Measurements from ENCODE around the gene GGN.

Gene GGN

DNA sequence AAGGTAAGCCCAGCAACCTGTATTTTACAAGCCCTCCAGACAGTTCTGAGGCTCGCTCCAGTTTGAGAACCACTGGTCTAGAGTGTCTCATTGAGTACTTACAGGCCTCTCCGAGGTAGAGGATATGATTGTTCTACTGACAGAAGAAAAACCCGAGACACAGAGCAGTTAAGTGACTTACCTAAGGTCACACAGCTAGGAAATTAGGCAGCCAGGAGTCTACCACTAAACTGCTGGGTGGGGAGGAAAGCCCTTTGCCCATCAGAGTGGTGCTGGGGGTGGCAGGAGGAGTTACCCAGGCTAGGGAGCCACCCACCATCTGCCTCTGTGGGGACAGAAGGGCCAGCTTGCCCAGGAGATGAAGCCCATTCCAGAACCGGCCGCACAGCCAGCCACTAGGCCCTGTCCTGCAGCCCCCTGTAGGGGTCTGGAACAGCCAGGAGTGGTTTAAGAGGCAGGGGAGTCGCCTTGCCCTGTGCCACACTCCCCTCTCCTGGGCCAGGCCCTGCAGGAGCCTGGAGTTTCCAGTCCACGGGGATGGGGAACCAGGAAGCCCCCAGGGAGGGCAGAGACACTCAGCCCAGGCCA, 37.5 kb upstream of the GGN start:
- no peak for TF ChIP-seq POLR2AphosphoS5 (IDR thresholded peaks at IDR 0.05; ENCODE audit: low read depth, low read length)
- no peak for TF ChIP-seq TAF1 (IDR thresholded peaks at IDR 0.05; ENCODE audit: low read depth, low read length)
- TF ChIP-seq PAX5 (IDR thresholded peaks at IDR 0.05; ENCODE audit: insufficient read depth, low read length, severe bottlenecking) = no peak
- no peak for TF ChIP-seq SPI1 (IDR thresholded peaks at IDR 0.05; ENCODE audit: low read depth, low read length)
- no peak for TF ChIP-seq POU2F2 (IDR thresholded peaks at IDR 0.05; ENCODE audit: low read depth, low read length)
- no peak for TF ChIP-seq POLR2A (IDR thresholded peaks at IDR 0.05; ENCODE audit: low read depth, low read length)
- FAIRE-seq (no peak), DNase-seq (ENCODE audit: insufficient read length, low spot score) (no peak)

DNA sequence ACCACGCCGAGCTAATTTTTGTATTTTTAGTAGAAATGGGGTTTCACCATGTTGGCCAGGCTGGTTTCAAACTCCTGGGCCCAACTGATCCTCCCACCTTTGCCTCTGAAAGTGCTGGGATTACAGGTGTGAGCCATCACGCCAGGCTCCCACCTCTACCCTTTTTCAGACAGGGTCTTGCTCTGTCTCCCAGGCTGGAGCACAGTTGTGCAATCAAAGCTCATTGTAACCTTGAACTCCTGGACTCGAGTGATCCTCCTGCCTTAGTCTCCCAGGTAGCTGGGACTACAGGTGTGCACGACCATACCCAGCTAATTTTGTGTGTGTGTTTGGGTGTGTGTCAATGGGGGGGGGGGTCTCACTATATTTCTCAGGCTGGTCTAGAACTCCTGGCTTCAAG, 36.4 kb upstream of the GGN start:
- FAIRE-seq = no peak
- DNase-seq (ENCODE audit: insufficient read length, low spot score) = no peak
- TF ChIP-seq TAF1 (IDR thresholded peaks at IDR 0.05; ENCODE audit: low read depth, low read length) = no peak
- TF ChIP-seq POU2F2 (IDR thresholded peaks at IDR 0.05; ENCODE audit: low read depth, low read length) = no peak
- TF ChIP-seq SPI1 (IDR thresholded peaks at IDR 0.05; ENCODE audit: low read depth, low read length) = no peak
- TF ChIP-seq POLR2A (IDR thresholded peaks at IDR 0.05; ENCODE audit: low read depth, low read length) = no peak
- no peak for TF ChIP-seq PAX5 (IDR thresholded peaks at IDR 0.05; ENCODE audit: insufficient read depth, low read length, severe bottlenecking)
- TF ChIP-seq POLR2AphosphoS5 (IDR thresholded peaks at IDR 0.05; ENCODE audit: low read depth, low read length) = no peak

DNA sequence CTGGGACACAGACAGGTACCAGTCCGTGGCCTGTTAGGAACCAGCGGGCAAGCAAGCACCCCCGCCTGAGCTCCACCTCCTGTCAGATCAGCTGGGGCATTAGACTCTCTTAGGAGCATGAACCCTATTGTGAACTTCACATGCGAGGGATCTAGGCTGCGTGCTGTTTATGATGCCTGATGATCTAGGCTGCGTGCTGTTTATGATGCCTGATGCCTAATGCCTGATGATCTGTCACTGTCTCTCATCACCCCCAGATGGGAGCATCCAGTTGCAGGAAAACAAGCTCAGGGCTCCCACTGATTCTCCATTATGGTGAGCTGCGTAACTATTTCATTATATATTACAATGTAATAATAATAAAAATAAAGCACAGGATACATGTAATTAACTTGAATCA, 34.6 kb upstream of the GGN start:
- FAIRE-seq (no peak), DNase-seq (ENCODE audit: insufficient read length, low spot score) (no peak)
- TF ChIP-seq POLR2AphosphoS5 (IDR thresholded peaks at IDR 0.05; ENCODE audit: low read depth, low read length) (no peak), PAX5 (IDR thresholded peaks at IDR 0.05; ENCODE audit: insufficient read depth, low read length, severe bottlenecking) (no peak)

DNA sequence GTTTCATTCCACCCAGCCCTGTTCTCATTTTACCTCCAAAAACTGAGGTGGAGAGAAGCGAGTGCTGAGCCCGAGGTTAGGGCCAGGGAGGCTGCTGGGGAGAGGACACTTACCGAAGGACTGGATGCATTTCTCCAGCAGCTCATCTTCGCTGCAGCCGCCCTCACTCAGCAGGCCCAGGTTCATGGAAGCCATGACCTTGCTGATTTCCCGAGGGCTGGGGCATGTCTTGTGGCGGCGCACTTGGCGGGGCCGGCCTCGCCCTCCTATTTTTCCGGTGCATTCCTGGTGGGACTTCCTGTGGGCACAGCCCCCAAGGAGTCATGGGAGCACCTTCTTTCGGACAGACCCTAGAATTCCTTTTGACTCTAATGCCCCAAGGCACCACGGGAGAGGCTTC, 34.0 kb upstream of the GGN start:
- no peak for FAIRE-seq
- DNase-seq (ENCODE audit: insufficient read length, low spot score) = no peak
- TF ChIP-seq POLR2A (IDR thresholded peaks at IDR 0.05; ENCODE audit: low read depth, low read length) = no peak
- no peak for TF ChIP-seq POU2F2 (IDR thresholded peaks at IDR 0.05; ENCODE audit: low read depth, low read length)
- TF ChIP-seq SPI1 (IDR thresholded peaks at IDR 0.05; ENCODE audit: low read depth, low read length) = no peak
- TF ChIP-seq PAX5 (IDR thresholded peaks at IDR 0.05; ENCODE audit: insufficient read depth, low read length, severe bottlenecking) = no peak
- no peak for TF ChIP-seq TAF1 (IDR thresholded peaks at IDR 0.05; ENCODE audit: low read depth, low read length)
- no peak for TF ChIP-seq POLR2AphosphoS5 (IDR thresholded peaks at IDR 0.05; ENCODE audit: low read depth, low read length)

DNA sequence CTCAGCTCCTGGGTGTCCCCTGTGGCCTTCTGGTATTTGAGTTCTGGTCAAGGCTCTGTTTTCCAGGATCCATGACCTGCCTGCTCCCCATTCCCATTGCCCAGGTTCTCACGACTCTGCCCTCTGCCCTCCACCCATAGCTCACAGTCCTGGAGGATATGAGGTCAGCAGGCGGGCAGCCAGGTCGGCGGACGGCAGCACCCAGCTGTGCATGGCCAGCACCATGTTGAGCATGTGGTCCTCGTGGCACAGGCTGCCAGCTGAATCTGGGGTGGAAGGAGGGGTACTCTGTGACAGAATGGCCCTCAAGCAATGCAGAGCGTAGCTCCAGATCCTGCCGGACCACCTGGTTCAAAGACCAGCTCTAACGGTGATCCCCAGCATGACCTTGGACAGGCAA, 33.1 kb upstream of the GGN start:
- DNase-seq (ENCODE audit: insufficient read length, low spot score) = no peak
- TF ChIP-seq PAX5 (IDR thresholded peaks at IDR 0.05; ENCODE audit: insufficient read depth, low read length, severe bottlenecking) = no peak
- no peak for TF ChIP-seq POU2F2 (IDR thresholded peaks at IDR 0.05; ENCODE audit: low read depth, low read length)
- no peak for TF ChIP-seq TAF1 (IDR thresholded peaks at IDR 0.05; ENCODE audit: low read depth, low read length)
- TF ChIP-seq SPI1 (IDR thresholded peaks at IDR 0.05; ENCODE audit: low read depth, low read length) = no peak
- no peak for TF ChIP-seq POLR2AphosphoS5 (IDR thresholded peaks at IDR 0.05; ENCODE audit: low read depth, low read length)
- TF ChIP-seq POLR2A (IDR thresholded peaks at IDR 0.05; ENCODE audit: low read depth, low read length) = no peak
- no peak for FAIRE-seq

DNA sequence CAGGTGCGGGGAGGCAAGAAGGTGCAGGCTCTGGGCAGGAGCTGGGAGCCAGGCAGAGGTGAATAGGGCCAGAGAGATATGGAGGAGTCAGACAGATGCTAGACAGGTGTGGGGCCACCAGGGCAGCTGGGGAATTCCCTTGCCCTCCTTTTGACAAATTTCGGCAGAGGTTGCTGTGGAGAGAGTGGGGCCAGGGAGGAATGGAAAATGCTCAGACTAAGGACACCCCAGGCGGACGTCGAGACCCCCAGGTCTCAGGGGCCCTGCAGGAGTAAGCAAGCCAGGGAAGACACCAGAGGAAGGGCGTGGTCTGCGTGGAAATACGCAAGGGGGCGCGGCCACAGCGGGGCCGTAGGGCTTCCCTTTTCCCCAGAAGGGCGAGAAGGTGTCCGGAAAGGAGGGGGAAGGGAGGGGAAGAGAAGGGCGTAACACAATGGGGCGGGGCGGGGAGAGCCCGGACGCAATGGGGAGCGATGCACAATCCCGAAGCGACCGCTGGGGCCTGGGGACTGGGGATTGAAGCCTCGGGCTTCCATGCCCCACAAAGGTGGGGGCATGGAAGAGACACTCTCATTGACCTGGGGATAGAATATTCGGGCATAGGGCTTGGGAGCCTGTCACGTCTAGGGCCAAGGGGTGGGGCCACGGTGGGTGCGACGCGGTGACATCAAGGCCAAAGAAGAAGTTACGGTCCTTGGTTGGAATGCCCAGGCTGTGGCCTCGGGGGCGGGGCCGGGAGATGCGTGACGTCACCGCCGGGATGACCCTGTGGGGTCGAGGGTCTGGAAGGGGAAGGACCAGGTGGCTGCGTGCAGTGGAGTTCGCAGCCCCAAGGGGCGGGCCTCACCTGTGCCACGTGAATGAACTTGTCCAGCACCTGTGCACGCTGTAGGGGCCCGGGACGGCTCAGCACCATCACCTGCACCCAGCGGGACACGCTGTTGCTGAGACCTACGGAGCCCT, 30.0 kb upstream of the GGN start:
- TF ChIP-seq POU2F2 (IDR thresholded peaks at IDR 0.05; ENCODE audit: low read depth, low read length) (no peak), POLR2AphosphoS5 (IDR thresholded peaks at IDR 0.05; ENCODE audit: low read depth, low read length) (no peak), POLR2A (IDR thresholded peaks at IDR 0.05; ENCODE audit: low read depth, low read length) (no peak), SPI1 (IDR thresholded peaks at IDR 0.05; ENCODE audit: low read depth, low read length) (peak; percentile 26; the same call in 1 of the 2 replicates), PAX5 (IDR thresholded peaks at IDR 0.05; ENCODE audit: insufficient read depth, low read length, severe bottlenecking) (no peak)
- FAIRE-seq = peak; percentile 91
- DNase-seq (ENCODE audit: insufficient read length, low spot score) = peak; percentile 58

DNA sequence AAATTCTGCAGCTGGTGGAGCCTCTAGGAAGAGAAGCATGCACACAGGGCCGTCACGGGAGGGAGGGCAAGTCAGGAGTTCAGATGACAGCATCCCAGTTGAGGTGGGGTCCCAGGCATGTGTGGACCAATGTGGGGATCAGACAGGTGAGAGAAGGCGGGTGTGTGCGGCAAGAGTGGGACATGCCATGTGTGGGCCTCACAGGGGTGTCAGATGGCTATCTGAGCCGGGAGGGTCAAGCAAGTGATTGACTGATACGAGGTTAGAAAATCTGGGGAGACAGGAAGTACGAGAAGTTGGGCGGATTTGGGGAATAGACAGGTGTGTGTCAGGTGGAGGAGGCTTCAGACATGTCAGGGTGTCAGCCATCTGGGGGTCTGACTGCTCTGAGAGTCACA, 29.3 kb upstream of the GGN start:
- no peak for TF ChIP-seq TAF1 (IDR thresholded peaks at IDR 0.05; ENCODE audit: low read depth, low read length)
- TF ChIP-seq POLR2A (IDR thresholded peaks at IDR 0.05; ENCODE audit: low read depth, low read length) = no peak
- TF ChIP-seq SPI1 (IDR thresholded peaks at IDR 0.05; ENCODE audit: low read depth, low read length) = no peak
- TF ChIP-seq POU2F2 (IDR thresholded peaks at IDR 0.05; ENCODE audit: low read depth, low read length) = no peak
- TF ChIP-seq POLR2AphosphoS5 (IDR thresholded peaks at IDR 0.05; ENCODE audit: low read depth, low read length) = no peak
- no peak for TF ChIP-seq PAX5 (IDR thresholded peaks at IDR 0.05; ENCODE audit: insufficient read depth, low read length, severe bottlenecking)
- DNase-seq (ENCODE audit: insufficient read length, low spot score) (no peak), FAIRE-seq (no peak)

DNA sequence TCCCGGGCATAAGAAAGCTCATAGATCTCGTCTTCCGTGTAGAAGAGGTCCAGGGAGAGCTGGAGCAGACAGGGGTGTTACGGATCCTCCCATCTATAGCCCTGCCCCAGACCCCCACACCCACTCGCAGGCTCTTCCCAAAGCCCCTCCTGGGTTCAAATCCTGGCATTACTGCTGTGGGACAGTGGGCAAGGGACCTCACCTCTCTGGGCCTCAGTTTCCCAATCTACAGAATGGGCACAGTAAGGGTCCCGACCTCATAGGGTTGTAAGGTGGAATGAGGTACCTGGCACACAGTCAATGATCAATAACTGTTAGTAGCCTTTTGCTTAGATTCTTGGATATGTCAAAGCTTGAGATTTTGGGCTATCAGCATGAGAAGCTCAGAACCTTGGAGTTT, 25.6 kb upstream of the GGN start:
- no peak for DNase-seq (ENCODE audit: insufficient read length, low spot score)
- TF ChIP-seq PAX5 (IDR thresholded peaks at IDR 0.05; ENCODE audit: insufficient read depth, low read length, severe bottlenecking) (no peak), POU2F2 (IDR thresholded peaks at IDR 0.05; ENCODE audit: low read depth, low read length) (no peak), POLR2AphosphoS5 (IDR thresholded peaks at IDR 0.05; ENCODE audit: low read depth, low read length) (no peak), SPI1 (IDR thresholded peaks at IDR 0.05; ENCODE audit: low read depth, low read length) (no peak), POLR2A (IDR thresholded peaks at IDR 0.05; ENCODE audit: low read depth, low read length) (no peak), TAF1 (IDR thresholded peaks at IDR 0.05; ENCODE audit: low read depth, low read length) (no peak)
- no peak for FAIRE-seq

DNA sequence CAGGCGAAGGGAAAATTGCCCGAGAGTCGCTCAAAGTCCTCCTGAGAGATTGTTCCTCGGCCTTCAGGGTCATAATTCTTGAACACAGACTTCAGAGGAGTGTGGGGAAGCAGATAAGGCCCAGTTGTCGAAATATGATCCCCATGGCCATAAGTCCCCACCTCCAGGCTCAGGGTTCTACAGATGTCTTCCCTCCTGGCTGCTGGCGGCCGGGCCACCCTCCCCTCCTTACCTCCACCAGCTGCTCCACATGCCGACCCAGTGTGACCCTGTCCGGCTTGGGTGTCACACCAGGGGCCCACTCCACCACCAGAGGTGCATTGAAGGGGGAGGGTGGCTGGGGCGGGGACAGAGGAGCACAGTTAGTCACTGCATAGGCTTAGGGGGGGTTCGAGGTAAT, 25.1 kb upstream of the GGN start:
- TF ChIP-seq POU2F2 (IDR thresholded peaks at IDR 0.05; ENCODE audit: low read depth, low read length) (no peak), POLR2AphosphoS5 (IDR thresholded peaks at IDR 0.05; ENCODE audit: low read depth, low read length) (no peak), SPI1 (IDR thresholded peaks at IDR 0.05; ENCODE audit: low read depth, low read length) (no peak), TAF1 (IDR thresholded peaks at IDR 0.05; ENCODE audit: low read depth, low read length) (no peak), PAX5 (IDR thresholded peaks at IDR 0.05; ENCODE audit: insufficient read depth, low read length, severe bottlenecking) (no peak), POLR2A (IDR thresholded peaks at IDR 0.05; ENCODE audit: low read depth, low read length) (no peak)
- no peak for DNase-seq (ENCODE audit: insufficient read length, low spot score)
- no peak for FAIRE-seq
